ENCODE measurements around the gene CENPP. TPM values are rescaled to one million over a fixed set of nuclear protein-coding genes. Genes with fewer than 3 reads are reported as not detected.

CENPP gene
- total and polyA plus RNA-seq, 8 donors = 0.46 to 2.7 (median 1.9) TPM

DNA sequence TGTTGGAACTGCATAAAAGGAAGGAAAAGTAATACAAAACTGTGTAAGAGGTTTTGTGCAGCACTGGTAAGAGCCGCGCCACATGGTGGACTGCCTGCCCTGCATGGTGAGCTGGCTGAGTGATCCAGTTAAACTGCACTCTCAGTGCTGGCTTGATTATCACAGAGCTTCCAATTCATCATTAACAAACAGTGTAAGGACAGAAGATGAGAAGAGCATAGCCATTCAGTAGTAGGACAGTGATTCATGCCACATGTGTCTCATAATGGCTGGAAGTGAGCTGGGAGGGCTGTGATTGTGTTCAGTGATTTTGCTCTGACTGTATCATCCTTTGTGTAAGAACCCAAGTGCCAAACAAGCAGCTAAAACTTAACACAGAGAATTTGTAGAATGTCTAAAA, 142.5 kb downstream of the CENPP start:
- FAIRE-seq = no peak
- H3K4me3 ChIP-seq = no peak overlapping the region
- TF ChIP-seq, protein P1, sequence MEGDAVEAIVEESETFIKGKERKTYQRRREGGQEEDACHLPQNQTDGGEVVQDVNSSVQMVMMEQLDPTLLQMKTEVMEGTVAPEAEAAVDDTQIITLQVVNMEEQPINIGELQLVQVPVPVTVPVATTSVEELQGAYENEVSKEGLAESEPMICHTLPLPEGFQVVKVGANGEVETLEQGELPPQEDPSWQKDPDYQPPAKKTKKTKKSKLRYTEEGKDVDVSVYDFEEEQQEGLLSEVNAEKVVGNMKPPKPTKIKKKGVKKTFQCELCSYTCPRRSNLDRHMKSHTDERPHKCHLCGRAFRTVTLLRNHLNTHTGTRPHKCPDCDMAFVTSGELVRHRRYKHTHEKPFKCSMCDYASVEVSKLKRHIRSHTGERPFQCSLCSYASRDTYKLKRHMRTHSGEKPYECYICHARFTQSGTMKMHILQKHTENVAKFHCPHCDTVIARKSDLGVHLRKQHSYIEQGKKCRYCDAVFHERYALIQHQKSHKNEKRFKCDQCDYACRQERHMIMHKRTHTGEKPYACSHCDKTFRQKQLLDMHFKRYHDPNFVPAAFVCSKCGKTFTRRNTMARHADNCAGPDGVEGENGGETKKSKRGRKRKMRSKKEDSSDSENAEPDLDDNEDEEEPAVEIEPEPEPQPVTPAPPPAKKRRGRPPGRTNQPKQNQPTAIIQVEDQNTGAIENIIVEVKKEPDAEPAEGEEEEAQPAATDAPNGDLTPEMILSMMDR (IDR thresholded peaks at IDR 0.05) = no peak
- 98% methylated on average over 2 of the region's 2 CpGs for WGBS, 2 donors
- no peaks in the 10 kb centered on the region for H3K4me1 ChIP-seq
- no peak for DNase-seq
- no peak for ATAC-seq
- no peaks in the 10 kb centered on the region for H3K9me3 ChIP-seq
- no peaks in the 10 kb centered on the region for H3K27me3 ChIP-seq
- no peaks in the 10 kb centered on the region for H3K36me3 ChIP-seq
- no peak overlapping the region for H3K27ac ChIP-seq
- intact Hi-C loops (cut with DNase I) = no loop called here

DNA sequence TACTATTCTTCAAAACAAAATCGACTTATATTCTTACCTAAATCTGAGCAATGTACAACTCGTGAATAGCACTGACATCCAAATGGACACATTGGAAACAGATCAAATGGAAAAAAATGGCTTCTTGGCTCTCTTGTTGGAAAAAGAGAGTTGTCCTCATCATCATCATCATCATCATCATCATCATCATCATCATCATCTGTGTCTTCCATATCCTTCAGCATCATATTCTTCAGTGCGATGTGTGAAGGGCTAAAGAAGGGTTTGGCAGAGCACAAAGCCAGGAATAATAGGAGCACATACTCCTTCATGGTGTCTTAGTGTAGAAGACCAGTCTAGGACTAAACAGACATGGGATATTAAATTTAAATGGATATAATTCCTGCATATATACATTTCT, 148.8 kb downstream of the CENPP start:
- Histone ChIP-seq H3K27ac (no peak overlapping the region), H3K27me3 (no peaks in the 10 kb centered on the region), H3K9me3 (no peaks in the 10 kb centered on the region), H3K4me3 (no peak overlapping the region), H3K4me1 (no peaks in the 10 kb centered on the region), H3K36me3 (no peaks in the 10 kb centered on the region)
- ATAC-seq (no peak), FAIRE-seq (no peak), DNase-seq (no peak)
- WGBS, 2 donors = 84 to 86% methylated on average over 3 of the region's 3 CpGs
- intact Hi-C loops (cut with DNase I) = no loop called here
- TF ChIP-seq, protein P1 (IDR thresholded peaks at IDR 0.05) = no peak

DNA sequence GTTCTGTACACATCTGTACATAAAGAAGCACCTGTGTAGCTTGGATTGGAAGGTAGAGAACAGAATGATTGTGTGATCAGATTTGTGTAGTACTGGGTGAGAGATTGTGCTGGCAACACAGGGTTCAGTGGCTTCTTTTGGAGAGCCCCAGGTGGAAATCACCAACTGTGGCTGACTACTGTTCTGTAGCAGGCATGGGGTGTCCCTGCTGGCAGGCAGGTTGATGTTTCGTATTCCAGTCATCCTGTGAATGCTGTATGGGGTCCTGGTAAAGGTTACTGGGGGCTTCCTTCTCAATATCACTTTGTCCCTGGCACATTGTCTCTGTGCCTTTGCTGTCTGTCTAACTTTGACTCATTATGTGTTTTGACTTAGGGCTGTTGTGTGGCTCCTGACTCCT, 151.2 kb downstream of the CENPP start:
- Histone ChIP-seq H3K27me3 (no peaks in the 10 kb centered on the region), H3K4me3 (no peak overlapping the region), H3K9me3 (no peaks in the 10 kb centered on the region), H3K4me1 (peaks cover 0 to 4% (median 0%) of the 10 kb centered on the region in 3 donors), H3K27ac (no peak overlapping the region), H3K36me3 (no peaks in the 10 kb centered on the region)
- ATAC-seq = no peak
- intact Hi-C loops (cut with DNase I) = no loop called here
- no peak for DNase-seq
- FAIRE-seq = no peak
- 95 to 100% methylated on average over 1 of the region's 1 CpG for WGBS, 2 donors
- TF ChIP-seq, protein P1 (IDR thresholded peaks at IDR 0.05) = no peak

- 92 to 94% methylated on average over 7 of the region's 7 CpGs for WGBS, 2 donors
- FAIRE-seq = no peak
Measured at GRCh38 chr9:92478783-92479182, 153.0 kb downstream of the CENPP start.

DNA sequence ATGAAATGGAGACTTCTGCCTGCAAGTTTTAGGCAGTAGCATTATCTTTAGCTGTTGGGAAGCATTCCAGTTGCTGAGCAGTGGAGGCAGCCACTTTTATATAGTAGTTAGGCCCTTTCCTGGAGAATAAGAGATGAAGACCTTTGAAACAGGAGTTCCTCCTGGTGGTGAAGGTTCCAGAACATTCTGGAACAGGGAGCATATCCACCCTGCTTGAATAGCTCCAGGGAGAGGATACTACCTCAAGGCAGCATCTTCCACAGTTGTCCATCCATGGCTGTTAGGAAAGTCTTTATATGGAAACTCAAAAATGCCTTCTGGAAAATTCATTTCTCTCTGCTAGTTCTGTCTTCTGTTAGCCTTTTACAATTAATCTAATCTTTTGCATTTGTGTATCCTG, 153.6 kb downstream of the CENPP start:
- H3K36me3 ChIP-seq = no peaks in the 10 kb centered on the region
- ATAC-seq (no peak), DNase-seq (no peak), FAIRE-seq (no peak)
- peak overlapping the region in 1 of 4 donors; percentile 5 for H3K27ac ChIP-seq
- TF ChIP-seq, protein P1 (IDR thresholded peaks at IDR 0.05) = no peak
- no peaks in the 10 kb centered on the region for H3K27me3 ChIP-seq
- peaks cover 0 to 4% (median 0%) of the 10 kb centered on the region in 3 donors for H3K4me1 ChIP-seq
- H3K9me3 ChIP-seq = no peaks in the 10 kb centered on the region
- intact Hi-C loops (cut with DNase I) = no loop called here
- H3K4me3 ChIP-seq = no peak overlapping the region

More at GRCh38 chr9:92478783-92479182, 153.0 kb downstream of the CENPP start:
- no peak overlapping the region for H3K27ac ChIP-seq
- no peaks in the 10 kb centered on the region for H3K27me3 ChIP-seq
- H3K36me3 ChIP-seq = no peaks in the 10 kb centered on the region
- no peaks in the 10 kb centered on the region for H3K9me3 ChIP-seq
- no peak overlapping the region for H3K4me3 ChIP-seq
- intact Hi-C loops (cut with DNase I) = no loop called here
- DNase-seq (no peak), ATAC-seq (no peak)
- TF ChIP-seq, protein P1 (IDR thresholded peaks at IDR 0.05) = no peak
- H3K4me1 ChIP-seq = peaks cover 0 to 4% (median 0%) of the 10 kb centered on the region in 3 donors
